OCI-LY1 (cell line): ENCODE measurements around the gene DUS2.

Experiments used
- H2AFZ ChIP-seq: fragments of 200-600 bp; sonication (generic), shearing (Covaris generic); 2 replicates; pipeline ENCODE4 v1.6.0; 2014; ENCODE audit warnings: antibody characterized with exemption, mild to moderate bottlenecking, low read length
- H3F3A ChIP-seq: fragments of 200-600 bp; sonication (generic), shearing (Covaris generic); 2 replicates; pipeline ENCODE4 v1.6.0; 2014; ENCODE audit warnings: mild to moderate bottlenecking, antibody characterized with exemption, low read length, moderate library complexity; ENCODE audit not compliant: insufficient read depth
- H3K27ac ChIP-seq: fragments of 200-600 bp; sonication (generic); 2 replicates; pipeline ENCODE4 v1.5.1; 2014; ENCODE audit warnings: low read length, mixed run types, mild to moderate bottlenecking, low read depth; ENCODE audit not compliant: poor library complexity, severe bottlenecking
- H3K27me3 ChIP-seq: fragments of 200-600 bp; sonication (generic); 2 replicates; pipeline ENCODE4 v1.6.0; 2014; ENCODE audit warnings: antibody characterized with exemption, mild to moderate bottlenecking, low read length, moderate library complexity; ENCODE audit not compliant: insufficient read depth
- H3K36me3 ChIP-seq: fragments of 200-600 bp; sonication (generic); 2 replicates; pipeline ENCODE4 v1.6.1; 2014; ENCODE audit warnings: mild to moderate bottlenecking, antibody characterized with exemption, low read length, moderate library complexity, mixed read lengths; ENCODE audit not compliant: insufficient read depth
- H3K4me1 ChIP-seq: fragments of 200-600 bp; sonication (generic); 2 replicates; pipeline ENCODE4 v1.5.1; 2014; ENCODE audit warnings: mild to moderate bottlenecking, low read length, moderate library complexity; ENCODE audit not compliant: insufficient read depth, severe bottlenecking
- H3K4me2 ChIP-seq: fragments of 200-600 bp; sonication (generic), shearing (Covaris generic); 2 replicates; pipeline ENCODE4 v1.6.1; 2014; ENCODE audit warnings: low read length
- H3K4me3 ChIP-seq: fragments of 200-600 bp; sonication (generic); 2 replicates; pipeline ENCODE4 v1.5.1; 2014; ENCODE audit warnings: low read length, low read depth, mild to moderate bottlenecking, mixed read lengths; ENCODE audit not compliant: poor library complexity, severe bottlenecking
- H3K79me2 ChIP-seq: fragments of 200-600 bp; shearing (Covaris generic); 2 replicates; pipeline ENCODE4 v1.6.1; 2016; ENCODE audit warnings: mixed run types, low read length, mixed read lengths; ENCODE audit not compliant: insufficient read depth
- H3K9ac ChIP-seq: fragments of 200-600 bp; sonication (generic), shearing (Covaris generic); 2 replicates; pipeline ENCODE4 v1.6.1; 2014; ENCODE audit warnings: mild to moderate bottlenecking, low read length, mixed read lengths
- H3K9me2 ChIP-seq: fragments of 200-600 bp; sonication (generic), shearing (Covaris generic); 2 replicates; pipeline ENCODE4 v1.6.1; 2014; ENCODE audit warnings: low read depth, mild to moderate bottlenecking, low read length, mixed read lengths
- H3K9me3 ChIP-seq: fragments of 200-600 bp; shearing (Covaris generic); 2 replicates; pipeline ENCODE4 v1.6.1; 2014; ENCODE audit warnings: low read length, mixed read lengths
- H4K20me1 ChIP-seq: fragments of 200-600 bp; sonication (generic), shearing (Covaris generic); 2 replicates; pipeline ENCODE4 v1.6.0; 2016; ENCODE audit warnings: mild to moderate bottlenecking, low read length; ENCODE audit not compliant: insufficient read depth
- CTCF ChIP-seq: fragments of 200-600 bp; sonication (generic), shearing (Covaris generic); IDR thresholded peaks from 2 replicates; pipeline ENCODE4 v1.5.1; 2017; ENCODE audit warnings: mild to moderate bottlenecking, antibody characterized with exemption, low read length, moderate library complexity, mixed read lengths
- EZH2 ChIP-seq: fragments of 200-600 bp; sonication (generic), shearing (Covaris generic); IDR thresholded peaks from 2 replicates; pipeline ENCODE4 v1.8.0; 2017; ENCODE audit warnings: borderline replicate concordance, mixed run types, mild to moderate bottlenecking, antibody characterized with exemption, low read length, moderate library complexity, mixed read lengths

The DUS2 gene

GRCh38 chr16:67988675-67989074 lies 34.4 kb upstream of the DUS2 start:
- Histone ChIP-seq H3K36me3 (no peaks in the 10 kb centered on the region), H3K9me3 (no peaks in the 10 kb centered on the region), H3K27me3 (no peaks in the 10 kb centered on the region), H3K4me2 (no peak overlapping the region), H2AFZ (no peak overlapping the region), H3K27ac (no peak overlapping the region), H3K9ac (no peak overlapping the region), H4K20me1 (no peaks in the 10 kb centered on the region), H3F3A (no peaks in the 10 kb centered on the region), H3K79me2 (no peaks in the 10 kb centered on the region), H3K4me1 (peaks cover 26% of the 10 kb centered on the region), H3K4me3 (no peak overlapping the region), H3K9me2 (no peaks in the 10 kb centered on the region)
- TF ChIP-seq EZH2 (no peak), CTCF (no peak)

DNA sequence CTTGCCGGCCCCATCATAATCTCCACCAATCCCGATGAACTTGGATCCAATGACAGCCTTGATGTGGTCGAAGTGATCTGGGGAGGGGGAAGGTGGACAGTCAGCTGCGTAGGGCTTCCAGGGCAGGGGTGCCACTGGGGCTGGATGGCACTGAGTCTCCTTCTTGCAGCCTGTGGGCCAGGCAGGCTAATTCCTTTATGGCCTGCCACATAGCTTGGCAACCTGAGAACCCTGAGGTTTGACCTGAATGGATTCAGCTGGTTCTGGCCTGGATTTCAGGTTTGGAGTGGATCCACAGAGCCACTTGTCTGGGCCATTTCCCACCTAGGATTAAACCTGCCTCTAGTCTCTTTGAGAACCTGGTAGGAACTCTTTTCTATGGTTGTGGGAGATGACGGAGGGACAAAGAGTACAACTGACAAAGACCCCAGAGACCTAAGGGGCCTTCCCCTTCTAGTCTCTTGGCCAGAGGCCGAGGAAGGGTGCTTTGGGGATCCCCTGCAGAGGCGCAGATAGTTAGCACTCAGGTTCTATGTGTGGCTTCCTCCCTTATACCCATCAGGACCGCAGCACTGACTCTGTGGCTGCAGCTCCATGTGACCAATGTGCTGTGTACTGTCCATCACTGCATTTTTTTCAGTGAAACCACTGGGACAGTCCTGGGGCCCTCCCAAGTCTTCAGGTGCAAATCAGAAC lies 33.6 kb upstream of the DUS2 start:
- Histone ChIP-seq H2AFZ (no peak overlapping the region), H3K9me3 (no peaks in the 10 kb centered on the region), H3K36me3 (no peaks in the 10 kb centered on the region), H3K4me2 (no peak overlapping the region), H4K20me1 (no peaks in the 10 kb centered on the region), H3F3A (no peaks in the 10 kb centered on the region), H3K4me3 (no peak overlapping the region), H3K27ac (no peak overlapping the region), H3K4me1 (peaks cover 21% of the 10 kb centered on the region), H3K9ac (no peak overlapping the region), H3K27me3 (no peaks in the 10 kb centered on the region), H3K9me2 (no peaks in the 10 kb centered on the region), H3K79me2 (no peaks in the 10 kb centered on the region)
- TF ChIP-seq CTCF: no peak
- TF ChIP-seq EZH2: no peak

DNA sequence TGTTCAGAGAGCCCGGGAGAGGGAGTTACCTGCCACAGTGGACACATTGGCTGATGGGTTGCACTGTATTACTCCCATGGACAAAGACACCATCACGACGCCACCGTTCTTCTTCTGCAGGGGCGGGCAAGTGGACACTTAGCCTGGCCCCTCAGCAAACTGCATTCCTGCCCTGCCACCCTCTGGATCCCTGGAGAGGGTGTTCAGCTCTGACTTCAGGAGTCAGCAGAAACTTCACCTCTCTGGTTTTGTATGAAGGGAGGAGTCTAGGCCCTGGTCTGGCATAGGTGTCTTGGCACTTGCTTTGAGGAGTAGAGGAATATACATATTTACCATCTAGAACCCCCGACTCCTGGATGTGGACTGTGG lies 33.1 kb upstream of the DUS2 start:
- H3K4me3 ChIP-seq: no peak overlapping the region
- H2AFZ ChIP-seq: no peak overlapping the region
- no peaks in the 10 kb centered on the region for H3K9me3 ChIP-seq
- no peaks in the 10 kb centered on the region for H3F3A ChIP-seq
- no peaks in the 10 kb centered on the region for H3K9me2 ChIP-seq
- H3K27ac ChIP-seq: no peak overlapping the region
- H3K27me3 ChIP-seq: no peaks in the 10 kb centered on the region
- H3K4me2 ChIP-seq: no peak overlapping the region
- peaks cover 16% of the 10 kb centered on the region for H3K4me1 ChIP-seq
- TF ChIP-seq EZH2: no peak
- TF ChIP-seq CTCF: no peak
- H3K9ac ChIP-seq: no peak overlapping the region
- no peaks in the 10 kb centered on the region for H3K36me3 ChIP-seq
- H4K20me1 ChIP-seq: no peaks in the 10 kb centered on the region
- H3K79me2 ChIP-seq: no peaks in the 10 kb centered on the region
